HepG2 (cell line): Measurements from ENCODE around the gene TRIM66. TPM values are rescaled to one million over a fixed set of nuclear protein-coding genes. Genes with fewer than 3 reads are reported as not detected.

ENCODE experiments used
- DNMT3B ChIP-seq: conservative IDR thresholded peaks from 2 replicates; pipeline ENCODE4 v1.6.1; 2016; ENCODE audit warnings: missing biosample characterization, control low read depth
- FLYWCH1 ChIP-seq: sonication (generic); formaldehyde crosslinking; IDR thresholded peaks from 2 replicates; pipeline ENCODE4 v1.8.1; 2023; ENCODE audit warnings: mild to moderate bottlenecking, missing genetic modification reagents
- HDAC1 ChIP-seq: sonication (generic); formaldehyde crosslinking; IDR thresholded peaks from 2 replicates; pipeline ENCODE4 v1.5.1; 2020; ENCODE audit warnings: mild to moderate bottlenecking, missing genetic modification reagents
- MTA1 ChIP-seq: sonication (generic); formaldehyde crosslinking; IDR thresholded peaks from 2 replicates; pipeline ENCODE4 v1.4.0; 2020; ENCODE audit warnings: missing genetic modification reagents, mild to moderate bottlenecking, borderline replicate concordance
- NFAT5 ChIP-seq: sonication (generic); formaldehyde crosslinking; IDR thresholded peaks from 2 replicates; pipeline ENCODE4 v1.4.0; 2020; ENCODE audit warnings: missing genetic modification reagents
- POLR2G ChIP-seq: fragments of 200-400 bp; formaldehyde crosslinking; IDR thresholded peaks from 2 replicates; pipeline ENCODE4 v1.6.1; 2018; ENCODE audit warnings: mild to moderate bottlenecking, low read depth, low read length, moderate library complexity
- RBFOX2 ChIP-seq: fragments of 200-400 bp; formaldehyde crosslinking; IDR thresholded peaks from 2 replicates; pipeline ENCODE4 v1.6.1; 2017; ENCODE audit warnings: low read depth, mild to moderate bottlenecking, low read length
- SMYD3 ChIP-seq: sonication (generic); formaldehyde crosslinking; IDR thresholded peaks from 2 replicates; pipeline ENCODE4 v1.8.1; 2023; ENCODE audit warnings: mild to moderate bottlenecking, missing genetic modification reagents
- THYN1 ChIP-seq: sonication (generic); formaldehyde crosslinking; IDR thresholded peaks from 2 replicates; pipeline ENCODE4 v1.8.1; 2023; ENCODE audit warnings: low read depth, mild to moderate bottlenecking, moderate library complexity, missing genetic modification reagents, borderline replicate concordance
- TRIM22 ChIP-seq: fragments of 450-650 bp; IDR thresholded peaks from 2 replicates; pipeline ENCODE4 v1.6.1; 2017
- YEATS2 ChIP-seq: sonication (generic); formaldehyde crosslinking; IDR thresholded peaks from 2 replicates; pipeline ENCODE4 v1.4.0; 2020; ENCODE audit warnings: missing genetic modification reagents, borderline replicate concordance
- ZBTB7B ChIP-seq: sonication (generic); formaldehyde crosslinking; IDR thresholded peaks from 2 replicates; pipeline ENCODE4 v1.4.0; 2020; ENCODE audit warnings: missing genetic modification reagents
- ZMYM2 ChIP-seq: sonication (generic); formaldehyde crosslinking; IDR thresholded peaks from 2 replicates; pipeline ENCODE4 v1.8.0; 2022; ENCODE audit warnings: mild to moderate bottlenecking, missing genetic modification reagents
- ZNF337 ChIP-seq: sonication (generic); formaldehyde crosslinking; IDR thresholded peaks from 2 replicates; pipeline ENCODE4 v1.5.1; 2020; ENCODE audit warnings: missing genetic modification reagents, low read depth, mild to moderate bottlenecking, borderline replicate concordance
- ZNF577 ChIP-seq: sonication (generic); formaldehyde crosslinking; IDR thresholded peaks from 2 replicates; pipeline ENCODE4 v1.4.0; 2020; ENCODE audit warnings: mild to moderate bottlenecking, low read depth, missing genetic modification reagents, borderline replicate concordance
- ZNF672 ChIP-seq: sonication (generic); formaldehyde crosslinking; IDR thresholded peaks from 2 replicates; pipeline ENCODE4 v1.8.1; 2022; ENCODE audit warnings: missing genetic modification reagents
- polyA plus RNA-seq, 8 experiments: library from polyadenylated mRNA; depleted of rRNA in 3 of 8; stranded (reverse) in 7 of 8; unstranded in 1 of 8; fragments of >200 nt; fragmentation: Illumina TruSeq in 4 of 8; extraction: Trizol in 4 of 8; gene quantifications; 2 replicates each; pipeline versions ENCODE4 v1.2.1 to v1.2.3, GENCODE V29; 2011 to 2016; ENCODE audit warnings: low read depth in 4 of 8, missing spikeins in 1 of 8, mixed read lengths in 1 of 8; ENCODE audit not compliant: insufficient read depth in 1 of 8
- total RNA-seq, 5 experiments: library from RNA; depleted of rRNA; stranded (reverse); fragments of >200 nt; fragmentation: Illumina TruSeq; extraction: Trizol; gene quantifications; 2 replicates each; pipeline ENCODE4 v1.2.3, GENCODE V29; 2016; ENCODE audit warnings: low read depth in 1 of 5
- TF ChIP-seq, protein P1 (sequence below): IDR thresholded peaks from 2 replicates; pipeline ENCODE4 v1.6.1; 2018; ENCODE audit warnings: missing genetic modification reagents
- TF ChIP-seq, protein P2 (sequence below): sonication (generic); formaldehyde crosslinking; IDR thresholded peaks from 2 replicates; pipeline ENCODE4 v1.9.0; 2021; ENCODE audit warnings: missing genetic modification reagents, borderline replicate concordance

TRIM66 gene
- total and polyA plus RNA-seq, 2 of the 13 experiments (the other 11 are each of a cell fraction or from before 2014, with no cell fraction given): 4.9 to 6.1 TPM

GRCh38 chr11:8593935-8594909 is 88.2 kb downstream of the TRIM66 start, which contains the start of gene STK33 (continued):
- TF ChIP-seq ZMYM2 (CRISPR knock-in tag) (no peak), NFAT5 (CRISPR knock-in tag) (no peak), THYN1 (CRISPR knock-in tag) (no peak), ZNF337 (CRISPR knock-in tag) (no peak), HDAC1 (CRISPR knock-in tag) (peak; percentile 69), RBFOX2 (peak; percentile 74), SMYD3 (CRISPR knock-in tag) (no peak), TRIM22 (no peak), DNMT3B (CRISPR knock-in tag) (no peak), MTA1 (CRISPR knock-in tag) (no peak), YEATS2 (CRISPR knock-in tag) (0 out of 2 replicates have a peak, but pooled peaks have one; percentile 20), ZNF672 (CRISPR knock-in tag) (no peak), ZNF577 (CRISPR knock-in tag) (no peak), ZBTB7B (CRISPR knock-in tag) (peak; percentile 75), FLYWCH1 (no peak), POLR2G (peak; percentile 67)
- TF ChIP-seq, protein P1, sequence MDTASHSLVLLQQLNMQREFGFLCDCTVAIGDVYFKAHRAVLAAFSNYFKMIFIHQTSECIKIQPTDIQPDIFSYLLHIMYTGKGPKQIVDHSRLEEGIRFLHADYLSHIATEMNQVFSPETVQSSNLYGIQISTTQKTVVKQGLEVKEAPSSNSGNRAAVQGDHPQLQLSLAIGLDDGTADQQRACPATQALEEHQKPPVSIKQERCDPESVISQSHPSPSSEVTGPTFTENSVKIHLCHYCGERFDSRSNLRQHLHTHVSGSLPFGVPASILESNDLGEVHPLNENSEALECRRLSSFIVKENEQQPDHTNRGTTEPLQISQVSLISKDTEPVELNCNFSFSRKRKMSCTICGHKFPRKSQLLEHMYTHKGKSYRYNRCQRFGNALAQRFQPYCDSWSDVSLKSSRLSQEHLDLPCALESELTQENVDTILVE (CRISPR knock-in tag): no peak
- TF ChIP-seq, protein P2, sequence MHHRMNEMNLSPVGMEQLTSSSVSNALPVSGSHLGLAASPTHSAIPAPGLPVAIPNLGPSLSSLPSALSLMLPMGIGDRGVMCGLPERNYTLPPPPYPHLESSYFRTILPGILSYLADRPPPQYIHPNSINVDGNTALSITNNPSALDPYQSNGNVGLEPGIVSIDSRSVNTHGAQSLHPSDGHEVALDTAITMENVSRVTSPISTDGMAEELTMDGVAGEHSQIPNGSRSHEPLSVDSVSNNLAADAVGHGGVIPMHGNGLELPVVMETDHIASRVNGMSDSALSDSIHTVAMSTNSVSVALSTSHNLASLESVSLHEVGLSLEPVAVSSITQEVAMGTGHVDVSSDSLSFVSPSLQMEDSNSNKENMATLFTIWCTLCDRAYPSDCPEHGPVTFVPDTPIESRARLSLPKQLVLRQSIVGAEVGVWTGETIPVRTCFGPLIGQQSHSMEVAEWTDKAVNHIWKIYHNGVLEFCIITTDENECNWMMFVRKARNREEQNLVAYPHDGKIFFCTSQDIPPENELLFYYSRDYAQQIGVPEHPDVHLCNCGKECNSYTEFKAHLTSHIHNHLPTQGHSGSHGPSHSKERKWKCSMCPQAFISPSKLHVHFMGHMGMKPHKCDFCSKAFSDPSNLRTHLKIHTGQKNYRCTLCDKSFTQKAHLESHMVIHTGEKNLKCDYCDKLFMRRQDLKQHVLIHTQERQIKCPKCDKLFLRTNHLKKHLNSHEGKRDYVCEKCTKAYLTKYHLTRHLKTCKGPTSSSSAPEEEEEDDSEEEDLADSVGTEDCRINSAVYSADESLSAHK: no peak
